GM23338 (cell line): ENCODE data around the gene SMIM35. TPM values are rescaled to one million over a fixed set of nuclear protein-coding genes. Genes with fewer than 3 reads are reported as not detected.
"Not testable (repeated sequence)": the region's sequence is repeated elsewhere in the genome, so short reads cannot be mapped to it uniquely, and the experiment has no call there.

ENCODE experiments used
- ATAC-seq: fragments of 200-7000 bp; cut with Tn5 transposase; 3 replicates; pipeline ENCODE4 v1.9.1; 2020
- DNase-seq: peaks from one replicate; pipeline ENCODE4 v3.0.0-alpha.2; 2015; ENCODE audit warnings: low spot score
- H2AFZ ChIP-seq: fragments of 200-600 bp; sonication (generic); 2 replicates; pipeline ENCODE4 v1.8.0; 2016; ENCODE audit warnings: antibody characterized with exemption, mild to moderate bottlenecking, moderate library complexity
- H3F3A ChIP-seq: fragments of 200-600 bp; sonication (generic); replicated peaks from 2 replicates; pipeline ENCODE4 v1.8.0; 2017; ENCODE audit warnings: antibody characterized with exemption, mixed run types, low read depth
- H3K27ac ChIP-seq: fragments of 200-600 bp; sonication (generic); 2 replicates; pipeline ENCODE4 v1.6.1; 2016; ENCODE audit warnings: low read depth
- H3K27me3 ChIP-seq: fragments of 200-600 bp; sonication (generic); 2 replicates; pipeline ENCODE4 v1.8.0; 2016; ENCODE audit warnings: mild to moderate bottlenecking, mixed run types, moderate library complexity; ENCODE audit not compliant: insufficient read depth
- H3K36me3 ChIP-seq: fragments of 200-600 bp; sonication (generic); 2 replicates; pipeline ENCODE4 v1.8.0; 2016; ENCODE audit warnings: mild to moderate bottlenecking; ENCODE audit not compliant: insufficient read depth
- H3K4me1 ChIP-seq: fragments of 200-600 bp; sonication (generic); 2 replicates; pipeline ENCODE4 v1.8.0; 2016; ENCODE audit warnings: mild to moderate bottlenecking, moderate library complexity; ENCODE audit not compliant: insufficient read depth
- H3K4me2 ChIP-seq: fragments of 200-600 bp; sonication (generic); 2 replicates; pipeline ENCODE4 v1.7.1; 2017; ENCODE audit warnings: mixed run types
- H3K4me3 ChIP-seq: fragments of 200-600 bp; sonication (generic); 2 replicates; pipeline ENCODE4 v1.6.1; 2016; ENCODE audit warnings: mixed run types
- H3K79me2 ChIP-seq: fragments of 200-600 bp; sonication (generic); replicated peaks from 2 replicates; pipeline ENCODE4 v1.8.0; 2017; ENCODE audit warnings: mild to moderate bottlenecking; ENCODE audit not compliant: insufficient read depth
- H3K9me2 ChIP-seq: fragments of 200-600 bp; sonication (generic); 2 replicates; pipeline ENCODE4 v1.8.0; 2017; ENCODE audit not compliant: insufficient read depth
- H4K20me1 ChIP-seq: fragments of 200-600 bp; sonication (generic); replicated peaks from 2 replicates; pipeline ENCODE4 v1.8.0; 2017; ENCODE audit warnings: mild to moderate bottlenecking; ENCODE audit not compliant: insufficient read depth
- H3K27ac Mint-ChIP-seq: 2 replicates; pipeline ENCODE4 v1.8.0; 2020; ENCODE audit warnings: inconsistent platforms, mild to moderate bottlenecking, moderate library complexity, mixed read lengths
- H3K27me3 Mint-ChIP-seq: 3 replicates; pipeline ENCODE4 v1.8.0; 2022; ENCODE audit warnings: low read depth, mild to moderate bottlenecking, moderate library complexity, mixed read lengths, inconsistent platforms; ENCODE audit not compliant: insufficient read depth, poor library complexity
- H3K36me3 Mint-ChIP-seq: 3 replicates; pipeline ENCODE4 v1.8.0; 2021; ENCODE audit warnings: low read depth, mild to moderate bottlenecking, inconsistent platforms, moderate library complexity, mixed read lengths
- H3K4me1 Mint-ChIP-seq: 3 replicates; pipeline ENCODE4 v1.8.0; 2020; ENCODE audit warnings: mild to moderate bottlenecking, inconsistent platforms, mixed read lengths
- H3K4me3 Mint-ChIP-seq: 3 replicates; pipeline ENCODE4 v1.8.0; 2021; ENCODE audit warnings: moderate library complexity, mild to moderate bottlenecking, inconsistent platforms, mixed read lengths
- H3K9me3 Mint-ChIP-seq: 3 replicates; pipeline ENCODE4 v1.8.0; 2020; ENCODE audit warnings: moderate library complexity, mild to moderate bottlenecking, inconsistent platforms, mixed read lengths
- CREB1 ChIP-seq: fragments of 250-450 bp; sonication (Bioruptor Pico); IDR thresholded peaks from 2 replicates; pipeline ENCODE4 v1.5.0; 2020; ENCODE audit warnings: low read depth, mild to moderate bottlenecking, moderate library complexity
- CTCF ChIP-seq, 2 experiments: fragments of 200-600 bp in 1 of 2; sonication (generic) in 1 of 2; conservative IDR thresholded peaks; 2 replicates each; pipeline versions ENCODE4 v1.5.1 to v1.6.1; 2016 to 2017; ENCODE audit warnings: antibody characterized with exemption in 2 of 2, low read depth in 2 of 2, mild to moderate bottlenecking in 2 of 2, moderate library complexity in 1 of 2
- ETS1 ChIP-seq: IDR thresholded peaks from 2 replicates; pipeline ENCODE4 v1.6.1; 2016; ENCODE audit warnings: antibody characterized with exemption
- EZH2 ChIP-seq: fragments of 200-600 bp; sonication (generic); IDR thresholded peaks from one replicate; pipeline ENCODE4 v1.8.0; 2017; ENCODE audit warnings: antibody characterized with exemption, mild to moderate bottlenecking, low read depth; ENCODE audit not compliant: unreplicated experiment
- EZH2phosphoT487 ChIP-seq: fragments of 200-600 bp; sonication (generic); IDR thresholded peaks from one replicate; pipeline ENCODE4 v1.8.1; 2018; ENCODE audit warnings: antibody characterized with exemption; ENCODE audit not compliant: unreplicated experiment
- JUNB ChIP-seq: IDR thresholded peaks from one replicate; pipeline ENCODE4 v1.6.1; 2016; ENCODE audit warnings: antibody characterized with exemption; ENCODE audit not compliant: unreplicated experiment
- NANOG ChIP-seq: IDR thresholded peaks from 2 replicates; pipeline ENCODE4 v1.6.1; 2016; ENCODE audit warnings: antibody characterized with exemption, borderline replicate concordance
- POLR2AphosphoS5 ChIP-seq: IDR thresholded peaks from 2 replicates; pipeline ENCODE4 v1.6.1; 2016; ENCODE audit warnings: antibody characterized with exemption, low read depth
- STAT1 ChIP-seq: IDR thresholded peaks from one replicate; pipeline ENCODE4 v1.6.1; 2016; ENCODE audit warnings: antibody characterized with exemption; ENCODE audit not compliant: unreplicated experiment
- ZNF114 ChIP-seq: fragments of 250-450 bp; sonication (Bioruptor Pico); IDR thresholded peaks from 2 replicates; pipeline ENCODE4 v1.5.0; 2020; ENCODE audit warnings: mild to moderate bottlenecking, moderate library complexity
- ZNF331 ChIP-seq: fragments of 250-450 bp; sonication (Bioruptor Pico); IDR thresholded peaks from 2 replicates; pipeline ENCODE4 v1.5.0; 2020; ENCODE audit warnings: low read depth, mild to moderate bottlenecking, moderate library complexity
- ZNF462 ChIP-seq: fragments of 250-450 bp; sonication (Bioruptor Pico); IDR thresholded peaks from 2 replicates; pipeline ENCODE4 v1.5.0; 2020; ENCODE audit warnings: mild to moderate bottlenecking, moderate library complexity
- polyA plus RNA-seq: library from polyadenylated mRNA; unstranded; fragments of >200 nt; fragmentation: Nextera tagmentation; extraction: Ambion mirVana; gene quantifications from 2 replicates; pipeline ENCODE4 v1.2.1, GENCODE V29; 2016
- total RNA-seq: library from RNA; depleted of rRNA; stranded (reverse); fragments of >200 nt; shearing (Covaris generic); gene quantifications from 2 replicates; pipeline ENCODE4 v1.2.3, GENCODE V29; 2014
- TF ChIP-seq, protein P1 (sequence below): IDR thresholded peaks from one replicate; pipeline ENCODE4 v1.6.1; 2018; ENCODE audit warnings: antibody characterized with exemption; ENCODE audit not compliant: unreplicated experiment

Gene SMIM35
- total and polyA plus RNA-seq, 2 experiments from 2014 or later: not detected

DNA sequence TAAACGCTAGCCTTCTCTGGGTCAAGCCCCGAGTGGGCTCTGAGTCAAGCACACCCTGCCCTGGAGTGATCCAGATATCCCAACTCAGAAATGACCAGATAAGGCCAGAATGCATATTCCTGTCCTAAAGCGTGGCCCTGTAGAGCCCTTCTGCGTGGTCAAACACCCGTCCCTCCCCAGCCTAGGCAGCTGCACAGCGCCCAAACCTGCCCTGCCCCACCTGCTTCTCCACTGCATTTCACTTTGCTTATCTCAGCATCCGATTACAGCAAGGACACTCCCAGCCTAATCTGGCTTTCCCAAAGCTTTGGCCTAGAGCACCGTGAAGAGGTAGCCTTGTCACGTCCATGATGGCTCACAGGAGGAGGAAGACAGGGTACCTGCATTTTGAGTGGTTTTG is 21.8 kb downstream of the SMIM35 start:
- ATAC-seq: no peak
- H3K4me1 Mint-ChIP-seq: no peaks in the 10 kb centered on the region; the same call in 1 of the 3 replicates
- no peak for DNase-seq
- Histone ChIP-seq H3K27ac (no peak overlapping the region), H3K79me2 (no peaks in the 10 kb centered on the region), H3K9me2 (0 out of 2 replicates have a peak, but pooled peaks cover 4% of the 10 kb centered on the region), H3K36me3 (no peaks in the 10 kb centered on the region), H3K4me1 (no peaks in the 10 kb centered on the region), H3K4me2 (no peak overlapping the region), H3K4me3 (no peak overlapping the region), H2AFZ (0 out of 2 replicates have a peak overlapping the region, but pooled peaks have one; percentile 28), H3K27me3 (no peaks in the 10 kb centered on the region), H3F3A (no peaks in the 10 kb centered on the region), H4K20me1 (no peaks in the 10 kb centered on the region)
- H3K27ac Mint-ChIP-seq: no peak overlapping the region
- TF ChIP-seq CREB1: no peak
- no peak for TF ChIP-seq ZNF114 (CRISPR knock-in tag)
- no peak for TF ChIP-seq CTCF (conservative IDR thresholded peaks at IDR 0.05; ENCODE audit: low read depth in 2 of 2)
- TF ChIP-seq POLR2AphosphoS5: no peak
- TF ChIP-seq JUNB: no peak
- no peak for TF ChIP-seq ETS1
- TF ChIP-seq STAT1: no peak
- no peak for TF ChIP-seq ZNF331
- no peak for TF ChIP-seq ZNF462
- TF ChIP-seq EZH2phosphoT487: no peak
- TF ChIP-seq EZH2: no peak
- no peak for TF ChIP-seq NANOG
- TF ChIP-seq, protein P1, sequence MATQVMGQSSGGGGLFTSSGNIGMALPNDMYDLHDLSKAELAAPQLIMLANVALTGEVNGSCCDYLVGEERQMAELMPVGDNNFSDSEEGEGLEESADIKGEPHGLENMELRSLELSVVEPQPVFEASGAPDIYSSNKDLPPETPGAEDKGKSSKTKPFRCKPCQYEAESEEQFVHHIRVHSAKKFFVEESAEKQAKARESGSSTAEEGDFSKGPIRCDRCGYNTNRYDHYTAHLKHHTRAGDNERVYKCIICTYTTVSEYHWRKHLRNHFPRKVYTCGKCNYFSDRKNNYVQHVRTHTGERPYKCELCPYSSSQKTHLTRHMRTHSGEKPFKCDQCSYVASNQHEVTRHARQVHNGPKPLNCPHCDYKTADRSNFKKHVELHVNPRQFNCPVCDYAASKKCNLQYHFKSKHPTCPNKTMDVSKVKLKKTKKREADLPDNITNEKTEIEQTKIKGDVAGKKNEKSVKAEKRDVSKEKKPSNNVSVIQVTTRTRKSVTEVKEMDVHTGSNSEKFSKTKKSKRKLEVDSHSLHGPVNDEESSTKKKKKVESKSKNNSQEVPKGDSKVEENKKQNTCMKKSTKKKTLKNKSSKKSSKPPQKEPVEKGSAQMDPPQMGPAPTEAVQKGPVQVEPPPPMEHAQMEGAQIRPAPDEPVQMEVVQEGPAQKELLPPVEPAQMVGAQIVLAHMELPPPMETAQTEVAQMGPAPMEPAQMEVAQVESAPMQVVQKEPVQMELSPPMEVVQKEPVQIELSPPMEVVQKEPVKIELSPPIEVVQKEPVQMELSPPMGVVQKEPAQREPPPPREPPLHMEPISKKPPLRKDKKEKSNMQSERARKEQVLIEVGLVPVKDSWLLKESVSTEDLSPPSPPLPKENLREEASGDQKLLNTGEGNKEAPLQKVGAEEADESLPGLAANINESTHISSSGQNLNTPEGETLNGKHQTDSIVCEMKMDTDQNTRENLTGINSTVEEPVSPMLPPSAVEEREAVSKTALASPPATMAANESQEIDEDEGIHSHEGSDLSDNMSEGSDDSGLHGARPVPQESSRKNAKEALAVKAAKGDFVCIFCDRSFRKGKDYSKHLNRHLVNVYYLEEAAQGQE: no peak
- no peaks in the 10 kb centered on the region for H3K36me3 Mint-ChIP-seq
- H3K9me3 Mint-ChIP-seq: no peaks in the 10 kb centered on the region
- H3K27me3 Mint-ChIP-seq: peaks cover 6% of the 10 kb centered on the region
- no peak overlapping the region for H3K4me3 Mint-ChIP-seq

DNA sequence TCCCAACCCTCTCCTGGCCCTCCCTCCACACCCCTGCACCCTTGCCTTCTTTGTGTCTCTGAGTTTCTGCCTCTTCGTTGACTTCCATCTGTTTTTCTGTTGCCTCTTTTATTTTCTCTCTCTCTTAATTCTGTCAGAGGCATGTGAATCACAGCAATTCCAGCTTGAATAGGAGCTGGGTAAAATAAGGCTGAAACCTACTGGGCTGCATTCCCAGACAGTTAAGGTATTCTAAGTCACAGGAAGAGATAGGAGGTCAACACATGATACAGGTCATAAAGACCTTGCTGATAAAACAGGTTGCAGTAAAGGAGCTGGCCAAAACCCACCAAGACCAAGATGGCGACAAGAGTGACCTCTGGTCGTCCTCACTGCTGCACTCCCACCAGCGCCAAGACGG is 24.1 kb downstream of the SMIM35 start:
- H3K36me3 Mint-ChIP-seq, H3K27ac ChIP-seq, H3K9me2 ChIP-seq, H3F3A ChIP-seq, H3K9me3 Mint-ChIP-seq, H4K20me1 ChIP-seq, H3K4me1 Mint-ChIP-seq, H3K4me1 ChIP-seq, ATAC-seq, H3K27me3 ChIP-seq, H2AFZ ChIP-seq, H3K4me3 Mint-ChIP-seq, H3K4me2 ChIP-seq, H3K4me3 ChIP-seq, H3K27ac Mint-ChIP-seq, DNase-seq, H3K79me2 ChIP-seq, H3K27me3 Mint-ChIP-seq, H3K36me3 ChIP-seq: not testable (repeated sequence)
